Measurements from ENCODE around the gene ZNF3. TPM values are rescaled to one million over a fixed set of nuclear protein-coding genes. Genes with fewer than 3 reads are reported as not detected.
A peak's percentile ranks its signal among the peaks of the same experiment; 100 is the strongest.

The ZNF3 gene
- total and polyA plus RNA-seq, 9 of the 15 experiments (the other 6 are each of a cell fraction or from before 2014, with no cell fraction given): 30.0 to 64.9 (median 51.5) TPM

- TF ChIP-seq NKRF (IDR thresholded peaks at IDR 0.05; ENCODE audit: borderline replicate concordance) (no peak), ZNF766 (CRISPR knock-in tag; conservative IDR thresholded peaks at IDR 0.05) (peak; percentile 8; the same call in 1 of the 2 replicates), KDM4B (IDR thresholded peaks at IDR 0.05; ENCODE audit: borderline replicate concordance in 2 of 2, low read depth in 1 of 2) (peak in 1 of 2 experiments; percentile 30; a peak in 1 of 4 replicates), POLR2G (IDR thresholded peaks at IDR 0.05; ENCODE audit: low read depth, low read length) (peak; percentile 1; the same call in 1 of the 2 replicates), PRDM10 (IDR thresholded peaks at IDR 0.05; ENCODE audit: partially characterized antibody) (peak; percentile 92), RB1 (IDR thresholded peaks at IDR 0.05; ENCODE audit: low read depth) (0 out of 2 replicates have a peak, but pooled peaks have one; percentile 26), ZNF140 (CRISPR knock-in tag; IDR thresholded peaks at IDR 0.05) (no peak), ZNF347 (CRISPR knock-in tag; IDR thresholded peaks at IDR 0.05; ENCODE audit: low read depth) (no peak), THAP7 (CRISPR knock-in tag; IDR thresholded peaks at IDR 0.05) (no peak), CREB3L1 (IDR thresholded peaks at IDR 0.05; ENCODE audit: borderline replicate concordance, low read depth) (0 out of 2 replicates have a peak, but pooled peaks have one; percentile 32), FOXP4 (CRISPR knock-in tag; IDR thresholded peaks at IDR 0.05; ENCODE audit: borderline replicate concordance) (0 out of 2 replicates have a peak, but pooled peaks have one; percentile 19), ZNF143 (CRISPR knock-in tag; IDR thresholded peaks at IDR 0.05) (peak; percentile 85), L3MBTL2 (IDR thresholded peaks at IDR 0.05) (0 out of 2 replicates have a peak, but pooled peaks have one; percentile 56)
Observed at GRCh38 chr7:100119970-100120732, 38.6 kb upstream of the ZNF3 start (continued).
